Mucosa of gallbladder (tissue), 1 donor: ENCODE measurements around the gene SPACA4. TPM values are rescaled to one million over a fixed set of nuclear protein-coding genes. Genes with fewer than 3 reads are reported as not detected.

ENCODE experiments used
- DNase-seq: peaks from one replicate; pipeline ENCODE4 v3.0.0-alpha.2; 2020; ENCODE audit warnings: low spot score
- total RNA-seq: library from RNA; stranded (reverse); gene quantifications from one replicate; pipeline ENCODE4 v1.2.1, GENCODE V29; 2021
- donor health status: DM: no; HTN: no; CAD: no.

The SPACA4 gene
- total RNA-seq, 1 donor from 2014 or later, result not detected

GRCh38 chr19:48596679-48597465 is 9.7 kb upstream of the SPACA4 start:
- no peak for DNase-seq

GRCh38 chr19:48598996-48599700 is 7.4 kb upstream of the SPACA4 start:
- DNase-seq, result no peak

DNA sequence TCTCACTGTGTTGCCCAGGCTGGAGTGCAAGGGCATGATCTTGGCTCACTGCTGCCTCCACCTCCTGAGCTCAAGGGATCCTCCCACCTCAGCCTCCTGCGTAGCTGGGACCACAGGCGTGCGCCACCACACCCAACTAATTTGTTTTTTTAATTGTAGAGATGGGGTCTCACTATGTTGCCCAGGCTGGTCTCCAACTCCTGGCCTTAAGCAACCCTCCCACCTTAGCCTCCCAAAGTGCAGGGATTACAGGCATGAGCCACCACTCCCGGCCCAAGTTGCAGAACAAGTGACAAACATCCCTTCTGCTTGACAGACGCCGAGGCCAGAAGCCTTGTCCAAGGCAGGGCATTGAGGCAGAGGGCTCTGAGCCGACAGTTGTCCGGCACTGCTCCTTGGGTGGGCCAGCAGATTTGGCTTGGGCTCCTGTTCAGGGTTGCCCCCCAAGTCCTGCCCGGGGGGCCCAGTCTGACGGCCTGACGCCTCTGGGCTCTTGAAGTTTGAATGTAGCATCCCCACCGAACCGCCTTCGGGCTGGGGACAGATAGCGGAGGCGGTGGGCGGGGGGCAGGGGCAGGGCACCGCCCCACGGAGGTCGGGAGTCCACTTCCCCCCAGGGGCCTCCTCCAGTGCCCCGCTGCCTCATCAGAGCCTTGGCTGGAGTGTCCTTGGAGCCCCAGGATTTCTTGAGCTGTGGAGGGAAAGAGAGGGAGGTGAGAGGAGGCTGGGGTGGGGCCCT is 5.7 kb upstream of the SPACA4 start:
- DNase-seq, result no peak

DNA sequence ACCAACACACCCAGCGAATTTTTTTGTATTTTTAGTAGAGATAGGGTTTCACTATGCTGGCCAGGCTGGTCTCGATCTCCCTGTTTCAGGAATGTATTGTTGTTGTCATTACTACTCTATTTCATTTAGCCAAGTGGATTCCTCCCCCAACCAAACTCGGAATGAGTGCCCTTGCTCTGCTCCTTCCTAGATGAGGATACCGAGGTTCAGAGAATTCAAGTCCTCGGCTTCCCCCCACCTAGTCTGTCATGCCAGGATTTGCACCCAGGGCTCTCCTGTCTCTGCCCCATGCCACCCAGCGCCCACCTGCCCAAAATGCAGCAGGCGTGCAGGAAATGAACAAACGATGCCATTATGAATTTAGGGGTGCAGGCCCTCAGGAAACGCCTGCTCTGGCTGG is 3.5 kb upstream of the SPACA4 start:
- no peak for DNase-seq

- DNase-seq, result no peak
These were observed 3.1 kb upstream of the SPACA4 start for GRCh38 chr19:48603449-48603848.

- DNase-seq, result no peak
These were observed 2.7 kb upstream of the SPACA4 start for GRCh38 chr19:48603850-48604249.

GRCh38 chr19:48607359-48607755 is 815 bp downstream of the SPACA4 start:
- no peak for DNase-seq

DNA sequence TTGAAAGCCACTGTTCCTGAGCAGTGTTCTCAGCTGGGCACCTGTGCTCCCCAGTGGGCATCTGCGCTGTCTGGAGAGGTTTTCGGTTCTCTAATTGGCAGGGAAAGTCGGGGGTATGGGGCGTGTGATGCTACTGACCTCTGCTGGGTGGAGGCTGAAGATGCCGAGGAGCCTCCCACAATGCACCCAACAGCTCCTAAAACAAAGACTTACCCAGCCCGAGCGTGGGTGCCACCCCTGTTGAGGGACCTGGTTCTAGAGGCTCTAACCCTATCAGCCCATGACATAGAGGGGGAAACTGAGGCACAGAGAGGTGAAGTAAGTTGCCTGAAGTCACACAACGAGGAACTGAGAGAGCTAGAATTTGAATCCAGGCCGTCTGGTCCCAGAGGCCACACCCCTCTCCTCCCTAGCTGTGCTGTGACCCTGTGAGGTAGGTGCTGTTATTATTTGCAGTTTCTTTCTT is 2.3 kb downstream of the SPACA4 start:
- DNase-seq, result no peak

GRCh38 chr19:48609571-48610108 is 3.1 kb downstream of the SPACA4 start:
- DNase-seq, result no peak

GRCh38 chr19:48611872-48612271 is 5.3 kb downstream of the SPACA4 start:
- DNase-seq, result no peak

DNA sequence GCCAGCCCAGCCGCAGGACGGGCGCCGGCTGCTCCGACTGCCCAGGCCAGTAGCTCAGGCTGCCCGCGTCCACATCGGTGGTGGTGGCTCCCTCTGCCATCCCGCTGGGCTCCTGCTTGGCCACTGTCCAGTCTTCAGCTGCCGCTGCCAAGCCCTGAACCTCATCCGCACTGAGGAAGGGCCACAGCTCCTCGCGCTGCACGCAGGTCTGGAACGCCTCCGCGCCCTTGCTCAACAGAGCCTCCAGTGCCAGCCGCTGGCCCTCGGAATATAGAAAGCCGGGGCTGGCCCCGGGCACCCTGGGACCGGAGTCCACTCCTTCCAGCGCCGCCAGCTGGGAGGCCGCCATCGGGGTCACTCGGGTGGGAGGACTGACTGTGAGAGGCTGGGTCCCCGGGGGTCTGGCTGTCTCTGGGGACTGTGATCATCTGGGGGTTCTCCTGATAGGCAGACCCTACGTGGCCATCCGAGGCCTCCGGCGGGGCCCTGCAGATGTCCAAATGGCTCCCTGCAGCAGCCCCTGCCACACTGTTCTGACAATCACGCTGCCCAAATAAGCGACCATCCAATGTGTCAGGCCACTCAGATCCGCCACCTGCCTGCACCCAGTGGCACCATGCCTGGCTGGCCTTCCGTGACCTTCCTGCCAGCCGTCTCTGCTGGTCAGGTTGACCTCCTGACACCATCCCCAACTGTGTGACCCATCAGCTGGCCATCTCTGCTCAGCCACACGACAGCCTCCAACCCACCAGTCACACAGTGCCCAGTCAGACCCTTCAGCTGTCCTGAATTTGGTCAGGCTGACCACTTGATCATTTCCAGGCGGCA is 6.7 kb downstream of the SPACA4 start:
- peak; percentile 72 for DNase-seq

- DNase-seq, result no peak
These were observed 7.4 kb downstream of the SPACA4 start for GRCh38 chr19:48613852-48614435.

DNA sequence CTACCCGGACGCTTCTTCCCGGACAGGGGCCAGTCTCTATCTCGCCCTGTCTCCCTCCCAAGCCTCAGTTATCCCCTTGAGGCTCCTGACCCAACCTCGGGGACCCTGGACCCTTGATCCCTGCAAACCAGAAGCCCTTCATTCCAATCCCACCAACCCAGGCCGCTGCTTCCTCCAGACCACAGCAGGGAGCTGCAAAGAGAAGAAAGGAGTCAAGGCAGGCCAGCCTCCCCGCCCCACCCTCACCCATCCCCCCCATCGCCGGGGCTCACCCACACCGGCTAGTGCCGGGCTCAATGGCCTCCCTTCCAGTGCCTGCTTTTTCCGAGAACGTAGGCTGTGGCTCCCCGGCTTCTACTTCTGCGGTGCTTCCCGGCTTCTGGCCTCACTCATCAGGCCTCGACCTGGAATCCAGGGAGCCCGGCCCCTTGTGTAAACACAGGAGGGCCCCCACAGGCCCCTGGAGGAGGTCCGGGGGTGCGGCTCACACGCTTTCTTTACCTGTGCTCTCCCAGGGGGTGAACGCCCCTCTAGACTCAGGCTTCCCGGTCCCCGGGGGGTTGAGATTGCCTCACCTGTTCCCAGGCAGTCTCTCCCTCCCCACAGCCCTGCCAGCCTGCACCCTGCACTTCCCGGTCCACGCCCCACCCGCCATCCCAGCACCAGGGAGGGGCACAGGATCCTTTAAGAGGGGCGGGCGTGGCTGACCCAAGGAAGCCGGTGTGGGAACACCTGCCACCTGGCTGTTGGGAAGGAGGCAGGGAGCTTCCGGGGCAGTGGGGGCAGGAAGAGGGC is 8.1 kb downstream of the SPACA4 start, which contains the start of gene FAM83E:
Gene FAM83E, minus strand, starts transcription at position 641 of the 795 bp plus-strand sequence. CDS start 1,704 bp downstream, outside the sequence.
- peak; percentile 89 for DNase-seq

- no peak for DNase-seq
These were observed 8.9 kb downstream of the SPACA4 start for GRCh38 chr19:48615231-48616040.

DNA sequence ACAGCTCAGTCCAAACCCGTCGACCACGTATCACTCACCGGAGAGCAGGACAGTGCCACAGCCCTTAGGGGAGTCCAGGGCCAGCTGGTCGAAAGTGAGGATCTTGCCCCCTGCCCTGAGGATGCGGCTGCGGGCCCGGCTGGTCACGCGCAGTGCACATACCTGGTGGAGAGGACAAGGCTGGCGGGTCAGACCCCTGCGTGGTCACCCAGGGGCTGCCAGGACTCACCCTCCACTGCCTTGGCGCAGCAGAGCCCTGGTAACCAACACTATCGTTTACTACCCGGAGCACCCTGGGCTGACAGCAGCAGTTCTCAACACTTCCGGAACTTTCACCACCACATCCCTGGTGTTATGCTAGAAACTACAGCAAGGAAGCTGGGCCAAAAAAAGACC is 9.5 kb downstream of the SPACA4 start:
- DNase-seq, result no peak

GRCh38 chr19:48616491-48617056 is 10.0 kb downstream of the SPACA4 start:
- DNase-seq, result no peak

DNA sequence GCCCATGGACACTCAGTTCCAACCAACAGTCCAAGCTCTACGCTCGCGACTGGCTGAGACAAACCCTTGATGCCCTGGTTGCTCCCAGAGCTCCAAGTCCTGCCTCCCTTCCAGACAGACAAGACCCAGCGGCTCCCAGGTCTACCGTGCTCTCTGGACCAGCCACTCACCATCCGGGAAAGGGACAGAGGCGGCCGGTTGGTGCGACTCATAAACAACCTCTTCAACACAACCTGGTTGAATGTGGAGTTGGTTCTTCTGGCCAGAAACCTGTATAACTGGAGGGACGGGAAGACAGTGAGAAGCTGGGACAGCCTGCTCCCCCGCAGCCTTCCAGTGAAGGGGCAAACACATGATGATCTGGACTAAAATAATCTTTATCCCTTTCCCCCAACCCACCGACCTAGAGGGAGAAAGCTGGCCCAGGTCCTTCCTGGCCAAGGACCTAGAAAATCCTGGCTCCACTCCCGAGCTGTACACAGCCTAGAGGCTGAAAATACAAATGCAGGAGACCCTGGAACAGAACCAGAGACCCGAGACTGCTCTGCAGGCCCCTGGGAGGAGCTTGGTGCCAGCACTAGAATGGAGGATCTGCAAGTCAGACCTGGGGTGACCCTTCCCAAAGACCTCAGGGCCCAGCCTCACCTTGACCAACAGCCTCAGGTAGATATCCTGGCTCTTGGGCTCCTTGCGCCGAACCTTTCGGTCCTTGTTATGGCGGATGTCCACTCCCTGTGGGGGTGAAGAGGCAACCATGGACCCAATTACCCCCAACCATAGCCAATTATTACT is 10.8 kb downstream of the SPACA4 start:
- no peak for DNase-seq
